GM12875 (cell line): ENCODE data around the gene GPR173.

Experiments used
- H3K4me3 ChIP-seq: one replicate; pipeline ENCODE4 v1.5.1; 2011; ENCODE audit warnings: low read depth, low read length, control low read depth
- CTCF ChIP-seq: IDR thresholded peaks from 2 replicates; pipeline ENCODE4 v1.5.1; 2011; ENCODE audit warnings: low read depth, mild to moderate bottlenecking, control low read depth, inconsistent platforms, low read length, moderate library complexity, borderline replicate concordance; ENCODE audit not compliant: insufficient read depth

GPR173 gene

DNA sequence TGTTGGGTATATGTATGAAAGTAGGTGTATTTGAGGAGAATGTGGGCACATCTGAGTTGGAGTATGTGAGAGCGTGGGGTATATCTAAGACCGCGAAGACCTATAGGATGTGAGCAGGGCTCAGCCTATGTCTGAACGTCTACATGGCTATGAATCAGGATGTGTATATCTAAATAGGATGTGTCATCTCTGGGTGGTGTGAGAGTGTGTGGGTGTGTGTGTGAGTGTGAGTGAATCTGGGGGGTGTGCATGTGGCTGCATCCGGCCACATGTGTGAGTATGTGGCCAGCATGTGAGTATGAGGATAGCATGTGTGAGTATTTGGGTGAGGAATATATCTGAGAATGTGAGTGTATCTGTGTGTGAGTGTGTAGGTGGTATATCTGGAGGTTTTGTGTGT, 7.7 kb downstream of the GPR173 start:
- no peak for TF ChIP-seq CTCF
- no peak overlapping the region for H3K4me3 ChIP-seq

GRCh38 chrX:53065104-53065503, 16.5 kb downstream of the GPR173 start:
- TF ChIP-seq CTCF: no peak
- H3K4me3 ChIP-seq: no peak overlapping the region

DNA sequence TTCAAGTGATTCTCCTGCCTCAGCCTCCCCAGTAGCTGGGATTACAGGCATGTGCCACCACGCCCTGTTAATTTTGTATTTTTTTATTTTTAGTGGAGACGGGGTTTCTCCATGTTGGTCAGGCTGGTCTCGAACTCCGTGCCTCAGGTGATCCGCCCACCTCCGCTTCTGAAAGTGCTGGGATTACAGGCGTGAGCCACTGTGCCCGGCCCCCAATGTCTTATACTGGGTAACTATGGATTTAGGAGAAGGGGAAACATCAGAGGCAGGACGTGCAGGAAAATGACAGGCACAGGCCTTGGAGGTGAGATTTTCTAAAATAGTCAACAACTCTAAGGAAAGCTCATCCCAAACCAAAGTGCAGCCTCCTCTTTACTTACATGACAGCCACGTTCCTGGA, 22.5 kb downstream of the GPR173 start:
- TF ChIP-seq CTCF: no peak
- H3K4me3 ChIP-seq: no peak overlapping the region

GRCh38 chrX:53071604-53072417, 23.2 kb downstream of the GPR173 start:
- peak overlapping the region; percentile 54 for H3K4me3 ChIP-seq
- peak; percentile 67; the same call in 1 of the 2 replicates for TF ChIP-seq CTCF

- no peak for TF ChIP-seq CTCF
Measured at GRCh38 chrX:53072418-53073114, 24.0 kb downstream of the GPR173 start.

GRCh38 chrX:53073115-53073586, 24.6 kb downstream of the GPR173 start:
- H3K4me3 ChIP-seq: no peak overlapping the region
- no peak for TF ChIP-seq CTCF

More at GRCh38 chrX:53072418-53073114, 24.0 kb downstream of the GPR173 start:
- H3K4me3 ChIP-seq: peak overlapping the region; percentile 54
